Osteocyte (in vitro differentiated cells): ENCODE results near the gene SLC7A14. TPM values are rescaled to one million over a fixed set of nuclear protein-coding genes. Genes with fewer than 3 reads are reported as not detected.

Experiments
- DNase-seq: peaks from one replicate; pipeline ENCODE4 v3.0.0; 2021; ENCODE audit warnings: mixed read lengths; ENCODE audit not compliant: unreplicated experiment; ENCODE audit errors: extremely low spot score
- H3K27ac Mint-ChIP-seq: one replicate; pipeline ENCODE4 v1.8.0; 2021; ENCODE audit warnings: mild to moderate bottlenecking, mixed read lengths; ENCODE audit not compliant: unreplicated experiment
- H3K27me3 Mint-ChIP-seq: one replicate; pipeline ENCODE4 v1.8.0; 2021; ENCODE audit warnings: mixed read lengths; ENCODE audit not compliant: unreplicated experiment
- H3K36me3 Mint-ChIP-seq: one replicate; pipeline ENCODE4 v1.8.0; 2021; ENCODE audit warnings: mixed read lengths; ENCODE audit not compliant: unreplicated experiment
- H3K4me1 Mint-ChIP-seq: one replicate; pipeline ENCODE4 v1.8.0; 2021; ENCODE audit warnings: mixed read lengths; ENCODE audit not compliant: unreplicated experiment
- H3K4me3 Mint-ChIP-seq: one replicate; pipeline ENCODE4 v1.8.0; 2021; ENCODE audit warnings: mild to moderate bottlenecking, moderate library complexity, mixed read lengths; ENCODE audit not compliant: unreplicated experiment
- H3K9me3 Mint-ChIP-seq: one replicate; pipeline ENCODE4 v1.8.0; 2021; ENCODE audit warnings: mixed read lengths; ENCODE audit not compliant: unreplicated experiment
- total RNA-seq: library from RNA; stranded (reverse); gene quantifications from 2 replicates; pipeline ENCODE4 v1.2.1, GENCODE V29; 2021
- TF ChIP-seq, protein P1 (sequence below): fragments of 200-600 bp; sonication (generic); IDR thresholded peaks from 2 replicates; pipeline ENCODE4 v1.5.0; 2021; ENCODE audit warnings: antibody characterized with exemption, mild to moderate bottlenecking, moderate library complexity

Gene SLC7A14
- total RNA-seq, 1 donor from 2014 or later = 2.1 TPM

- TF ChIP-seq, protein P1, sequence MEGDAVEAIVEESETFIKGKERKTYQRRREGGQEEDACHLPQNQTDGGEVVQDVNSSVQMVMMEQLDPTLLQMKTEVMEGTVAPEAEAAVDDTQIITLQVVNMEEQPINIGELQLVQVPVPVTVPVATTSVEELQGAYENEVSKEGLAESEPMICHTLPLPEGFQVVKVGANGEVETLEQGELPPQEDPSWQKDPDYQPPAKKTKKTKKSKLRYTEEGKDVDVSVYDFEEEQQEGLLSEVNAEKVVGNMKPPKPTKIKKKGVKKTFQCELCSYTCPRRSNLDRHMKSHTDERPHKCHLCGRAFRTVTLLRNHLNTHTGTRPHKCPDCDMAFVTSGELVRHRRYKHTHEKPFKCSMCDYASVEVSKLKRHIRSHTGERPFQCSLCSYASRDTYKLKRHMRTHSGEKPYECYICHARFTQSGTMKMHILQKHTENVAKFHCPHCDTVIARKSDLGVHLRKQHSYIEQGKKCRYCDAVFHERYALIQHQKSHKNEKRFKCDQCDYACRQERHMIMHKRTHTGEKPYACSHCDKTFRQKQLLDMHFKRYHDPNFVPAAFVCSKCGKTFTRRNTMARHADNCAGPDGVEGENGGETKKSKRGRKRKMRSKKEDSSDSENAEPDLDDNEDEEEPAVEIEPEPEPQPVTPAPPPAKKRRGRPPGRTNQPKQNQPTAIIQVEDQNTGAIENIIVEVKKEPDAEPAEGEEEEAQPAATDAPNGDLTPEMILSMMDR = no peak
- no peaks in the 10 kb centered on the region for H3K27me3 Mint-ChIP-seq
- H3K4me1 Mint-ChIP-seq = peaks cover 31% of the 10 kb centered on the region
- H3K27ac Mint-ChIP-seq = peak overlapping the region; percentile 80
- peaks cover 3% of the 10 kb centered on the region for H3K36me3 Mint-ChIP-seq
- DNase-seq = no peak
- no peak overlapping the region for H3K4me3 Mint-ChIP-seq
- H3K9me3 Mint-ChIP-seq = no peaks in the 10 kb centered on the region
Observed at GRCh38 chr3:170491901-170492300, 94.0 kb downstream of the SLC7A14 start.

GRCh38 chr3:170490828-170491560 lies 94.9 kb downstream of the SLC7A14 start:
- Mint-ChIP-seq H3K27me3 (peaks cover 5% of the 10 kb centered on the region), H3K36me3 (peaks cover 3% of the 10 kb centered on the region), H3K27ac (no peak overlapping the region), H3K4me1 (peaks cover 37% of the 10 kb centered on the region), H3K4me3 (no peak overlapping the region), H3K9me3 (no peaks in the 10 kb centered on the region)
- DNase-seq = no peak
- TF ChIP-seq, protein P1 = no peak

DNA sequence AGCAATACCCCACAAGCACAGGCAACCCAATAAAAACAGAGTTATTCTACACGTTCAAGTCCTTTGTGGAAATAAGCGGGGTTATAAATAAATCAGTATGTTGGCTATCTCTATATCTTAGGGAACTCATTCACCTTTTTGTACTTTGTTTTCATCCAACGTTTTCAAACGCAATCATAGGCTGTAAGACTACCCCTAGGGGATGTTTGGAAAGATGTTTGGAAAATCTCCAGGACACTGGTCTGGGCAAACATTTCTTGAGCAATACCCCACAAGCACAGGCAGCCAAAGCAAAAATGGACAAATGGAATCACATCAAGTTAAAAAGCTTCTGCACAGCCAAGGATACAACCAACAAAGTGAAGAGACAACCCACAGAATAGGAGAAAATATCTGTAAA lies 97.1 kb downstream of the SLC7A14 start:
- H3K4me1 Mint-ChIP-seq = peaks cover 48% of the 10 kb centered on the region
- H3K27me3 Mint-ChIP-seq = peaks cover 5% of the 10 kb centered on the region
- no peaks in the 10 kb centered on the region for H3K36me3 Mint-ChIP-seq
- TF ChIP-seq, protein P1 = no peak
- no peak overlapping the region for H3K4me3 Mint-ChIP-seq
- H3K27ac Mint-ChIP-seq = no peak overlapping the region
- DNase-seq = no peak
- no peaks in the 10 kb centered on the region for H3K9me3 Mint-ChIP-seq

GRCh38 chr3:170487031-170487430 lies 98.8 kb downstream of the SLC7A14 start:
- H3K9me3 Mint-ChIP-seq = no peaks in the 10 kb centered on the region

DNA sequence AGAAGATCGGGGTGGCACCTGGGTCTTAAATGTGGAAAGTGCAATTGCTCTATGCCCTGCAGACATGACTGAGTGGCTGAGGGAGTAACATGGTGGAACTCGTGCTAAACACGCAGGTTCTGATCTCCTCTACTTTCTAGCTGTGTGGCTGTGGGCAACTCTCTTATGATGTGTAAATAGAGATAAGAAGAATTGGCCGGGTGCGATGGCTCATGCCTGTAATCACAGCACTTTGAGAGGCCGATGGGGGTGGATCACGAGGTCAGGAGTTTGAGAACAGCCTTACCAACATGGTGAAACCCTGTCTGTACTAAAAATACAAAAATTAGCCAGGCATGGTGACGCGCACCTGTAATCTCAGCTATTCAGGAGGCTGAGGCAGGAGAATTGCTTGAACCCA lies 99.5 kb downstream of the SLC7A14 start:
- H3K9me3 Mint-ChIP-seq = no peaks in the 10 kb centered on the region
- H3K27ac Mint-ChIP-seq = no peak overlapping the region
- peaks cover 29% of the 10 kb centered on the region for H3K4me1 Mint-ChIP-seq
- TF ChIP-seq, protein P1 = no peak
- H3K36me3 Mint-ChIP-seq = no peaks in the 10 kb centered on the region
- H3K4me3 Mint-ChIP-seq = no peak overlapping the region
- no peak for DNase-seq
- peaks cover 5% of the 10 kb centered on the region for H3K27me3 Mint-ChIP-seq

More at GRCh38 chr3:170487031-170487430, 98.8 kb downstream of the SLC7A14 start:
- TF ChIP-seq, protein P1 = no peak
- no peaks in the 10 kb centered on the region for H3K36me3 Mint-ChIP-seq
- H3K4me1 Mint-ChIP-seq = peaks cover 30% of the 10 kb centered on the region
- no peak for DNase-seq
- H3K4me3 Mint-ChIP-seq = no peak overlapping the region
- peaks cover 5% of the 10 kb centered on the region for H3K27me3 Mint-ChIP-seq
- H3K27ac Mint-ChIP-seq = no peak overlapping the region
